ENCODE data around the gene RRAGA. TPM values are rescaled to one million over a fixed set of nuclear protein-coding genes. Genes with fewer than 3 reads are reported as not detected.

RRAGA gene, protein sequence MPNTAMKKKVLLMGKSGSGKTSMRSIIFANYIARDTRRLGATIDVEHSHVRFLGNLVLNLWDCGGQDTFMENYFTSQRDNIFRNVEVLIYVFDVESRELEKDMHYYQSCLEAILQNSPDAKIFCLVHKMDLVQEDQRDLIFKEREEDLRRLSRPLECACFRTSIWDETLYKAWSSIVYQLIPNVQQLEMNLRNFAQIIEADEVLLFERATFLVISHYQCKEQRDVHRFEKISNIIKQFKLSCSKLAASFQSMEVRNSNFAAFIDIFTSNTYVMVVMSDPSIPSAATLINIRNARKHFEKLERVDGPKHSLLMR
- 38.9 and 51.7 TPM in 2 replicates for total RNA-seq

GRCh38 chr9:19048966-19049916 is at the start of gene RRAGA:
TSS of gene RRAGA (plus strand) at chr9:19049427. CDS start at chr9:19049660, 233 bp downstream.

DNA sequence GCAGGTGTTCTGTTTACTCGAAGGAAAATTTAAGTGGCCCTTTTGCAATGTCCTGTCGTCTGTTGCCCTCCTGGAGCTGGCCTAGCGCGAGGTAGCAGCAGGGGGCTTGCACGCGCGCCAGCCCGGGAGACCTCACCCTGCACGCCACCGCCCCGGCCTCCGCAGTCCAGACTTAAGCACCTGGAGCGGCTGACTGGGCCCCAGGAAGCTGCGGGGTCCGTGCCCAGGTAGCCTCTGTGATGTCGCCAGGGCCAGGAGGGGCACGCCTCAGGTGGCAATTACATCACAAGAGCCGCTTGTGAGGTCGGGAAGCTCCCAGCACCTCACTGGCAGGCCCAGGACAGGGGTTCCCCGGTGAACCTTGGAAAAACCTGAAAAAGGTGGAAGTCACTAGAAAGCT is 16.2 kb upstream of the RRAGA start, which contains the start of gene SAXO1:
Gene SAXO1, minus strand, starts transcription at position 195 of the 400 bp plus-strand sequence. CDS start 301 bp downstream, outside the sequence.

Other genes with a start within 250 kb of the RRAGA start
- not detected in 2 replicates for gene SAXO1, start 16.2 kb upstream of the RRAGA start, total RNA-seq
- 14.3 and 15.1 TPM in 2 replicates for gene HAUS6, start 53.5 kb downstream of the RRAGA start, total RNA-seq
- 9.1 and 13.7 TPM in 2 replicates for gene PLIN2, start 78.1 kb downstream of the RRAGA start, total RNA-seq
- 13.0 and 26.4 TPM in 2 replicates for gene DENND4C, start 181.3 kb downstream of the RRAGA start, total RNA-seq

All from hair follicular keratinocyte (primary cell).